Activated CD4-positive, alpha-beta T cell treated with anti-CD3 and anti-CD28 coated beads, Interleukin-2, amount 50 U/mL, for 4 hours (primary cell): ENCODE results near the gene TCF3.

ENCODE experiments used
- DNase-seq, 2 experiments: peaks; one replicate each; pipeline ENCODE4 v3.0.0-alpha.2; 2020

Gene TCF3

DNA sequence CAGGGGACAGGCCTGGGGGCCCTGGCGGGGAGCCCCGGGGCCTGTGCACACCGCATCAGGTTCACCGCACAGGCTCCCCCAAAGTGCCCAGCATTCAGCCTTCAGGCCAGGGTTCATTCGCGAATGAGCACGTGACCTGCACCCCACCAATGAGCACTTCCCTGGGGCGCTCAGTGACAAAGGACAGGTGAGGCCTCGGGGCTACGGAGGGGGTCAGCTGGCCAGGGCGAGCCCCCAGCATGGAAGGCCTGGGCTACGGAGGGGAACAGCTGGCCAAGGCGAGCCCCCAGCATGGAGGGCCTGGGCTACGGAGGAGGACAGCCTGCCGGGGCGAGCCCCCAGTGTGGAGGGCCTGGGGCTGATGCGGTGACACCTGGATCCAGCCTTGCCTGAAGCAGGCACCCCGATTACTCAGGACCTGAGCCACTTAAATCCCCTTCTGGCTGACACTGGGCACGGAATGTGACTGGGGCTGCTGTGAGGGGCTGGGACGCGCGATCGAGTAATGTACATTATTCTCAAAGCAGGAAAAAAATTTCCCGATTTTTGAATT lies 23.1 kb downstream of the TCF3 start:
- DNase-seq: no peak

GRCh38 chr19:1627194-1627593 lies 25.2 kb downstream of the TCF3 start:
- DNase-seq: no peak

DNA sequence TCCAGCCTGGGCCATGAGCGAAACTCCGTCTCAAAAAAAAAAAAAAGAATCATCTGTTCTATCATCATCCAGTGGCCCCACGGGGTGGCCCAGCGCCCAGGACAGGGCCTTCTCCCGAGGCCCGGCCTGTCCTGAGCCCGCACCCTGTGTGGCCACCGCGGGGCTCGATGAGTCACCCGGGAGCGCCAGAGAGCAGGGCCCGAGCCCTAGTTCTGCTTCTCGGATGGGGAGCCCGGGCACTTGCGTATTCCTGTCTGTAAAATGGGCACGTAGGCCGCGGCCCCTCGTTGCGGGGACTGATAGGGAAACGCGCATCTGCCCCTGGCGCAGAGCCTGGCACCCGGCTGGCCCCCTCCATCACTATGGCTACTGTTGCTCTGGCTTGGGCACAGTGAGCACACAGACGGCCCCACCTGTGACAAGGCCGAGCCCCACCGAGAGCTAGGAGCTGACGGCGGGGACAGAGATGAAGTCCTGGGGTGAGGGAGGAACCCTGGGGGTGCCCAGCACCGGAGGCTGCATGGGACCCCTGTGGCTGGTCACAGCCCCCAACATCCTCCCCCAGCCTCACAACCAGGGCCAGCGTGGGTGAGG lies 25.9 kb downstream of the TCF3 start:
- DNase-seq: no peak

GRCh38 chr19:1624458-1624857 lies 28.0 kb downstream of the TCF3 start:
- DNase-seq: peak; percentile 34 to 40

GRCh38 chr19:1622541-1622940 lies 29.9 kb downstream of the TCF3 start:
- DNase-seq: no peak

DNA sequence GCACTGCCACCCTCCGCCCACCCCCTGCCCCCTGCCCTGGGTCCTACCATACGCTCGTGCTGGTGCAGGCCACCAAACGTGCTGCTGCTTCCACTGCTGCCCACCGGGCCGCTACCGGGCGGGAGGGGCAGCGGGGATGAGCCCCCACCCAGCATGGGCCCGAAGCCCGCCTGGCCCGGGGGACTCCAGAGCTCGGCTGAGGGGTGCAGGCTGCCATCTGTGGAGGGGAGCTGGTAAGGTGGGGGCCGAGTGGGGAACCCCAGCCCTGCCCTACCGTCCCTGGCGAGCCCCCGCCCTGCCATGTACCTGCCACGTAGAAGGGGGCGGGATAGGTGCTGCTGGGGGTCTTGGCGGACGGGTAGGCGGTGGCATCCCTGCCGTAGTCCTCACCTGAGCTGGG lies 30.4 kb downstream of the TCF3 start:
- no peak for DNase-seq

- DNase-seq: no peak
These were observed 30.8 kb downstream of the TCF3 start for GRCh38 chr19:1621574-1621973.

- DNase-seq: no peak
These were observed 31.4 kb downstream of the TCF3 start for GRCh38 chr19:1621021-1621420.

DNA sequence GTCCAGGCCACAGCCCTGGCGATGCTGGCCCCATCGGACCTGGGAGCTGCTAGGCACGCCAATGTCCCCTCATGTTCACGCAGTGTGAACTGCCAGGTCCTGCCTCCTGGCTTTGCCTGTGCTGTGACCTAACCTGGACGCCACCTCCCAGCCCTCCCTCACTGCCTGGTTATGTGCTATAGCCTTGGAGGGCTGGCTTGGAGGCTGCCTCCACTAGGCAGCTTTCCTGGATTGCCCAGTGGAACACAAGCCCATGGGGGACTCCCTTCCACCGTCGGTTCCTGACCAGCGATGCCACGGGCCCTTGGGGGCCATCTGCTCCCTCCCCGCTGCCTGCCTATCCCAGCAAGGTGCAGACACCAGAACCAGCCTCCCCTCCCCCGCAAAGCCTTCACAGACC lies 31.9 kb downstream of the TCF3 start:
- DNase-seq: no peak

DNA sequence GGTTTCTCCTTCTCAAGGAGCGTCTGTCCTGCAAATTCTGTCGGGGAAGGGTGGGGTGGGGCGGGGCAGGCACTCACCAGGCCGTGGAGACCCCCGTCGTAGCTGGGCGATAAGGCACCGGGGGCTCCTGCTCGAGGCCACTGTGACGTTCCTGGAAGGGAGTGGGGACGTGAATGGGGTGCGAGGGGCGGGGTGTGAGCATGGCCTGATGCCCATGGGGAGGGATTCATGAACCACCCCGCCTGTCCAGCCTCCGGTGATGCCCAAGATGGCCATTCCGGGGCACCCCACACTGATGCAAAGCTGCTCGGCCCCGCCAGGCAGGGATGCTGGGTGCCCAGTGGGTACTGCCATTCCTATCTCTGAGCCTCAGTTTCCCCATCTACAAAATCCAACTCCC lies 32.7 kb downstream of the TCF3 start:
- DNase-seq: no peak

GRCh38 chr19:1619094-1619439 lies 33.3 kb downstream of the TCF3 start:
- DNase-seq: no peak

DNA sequence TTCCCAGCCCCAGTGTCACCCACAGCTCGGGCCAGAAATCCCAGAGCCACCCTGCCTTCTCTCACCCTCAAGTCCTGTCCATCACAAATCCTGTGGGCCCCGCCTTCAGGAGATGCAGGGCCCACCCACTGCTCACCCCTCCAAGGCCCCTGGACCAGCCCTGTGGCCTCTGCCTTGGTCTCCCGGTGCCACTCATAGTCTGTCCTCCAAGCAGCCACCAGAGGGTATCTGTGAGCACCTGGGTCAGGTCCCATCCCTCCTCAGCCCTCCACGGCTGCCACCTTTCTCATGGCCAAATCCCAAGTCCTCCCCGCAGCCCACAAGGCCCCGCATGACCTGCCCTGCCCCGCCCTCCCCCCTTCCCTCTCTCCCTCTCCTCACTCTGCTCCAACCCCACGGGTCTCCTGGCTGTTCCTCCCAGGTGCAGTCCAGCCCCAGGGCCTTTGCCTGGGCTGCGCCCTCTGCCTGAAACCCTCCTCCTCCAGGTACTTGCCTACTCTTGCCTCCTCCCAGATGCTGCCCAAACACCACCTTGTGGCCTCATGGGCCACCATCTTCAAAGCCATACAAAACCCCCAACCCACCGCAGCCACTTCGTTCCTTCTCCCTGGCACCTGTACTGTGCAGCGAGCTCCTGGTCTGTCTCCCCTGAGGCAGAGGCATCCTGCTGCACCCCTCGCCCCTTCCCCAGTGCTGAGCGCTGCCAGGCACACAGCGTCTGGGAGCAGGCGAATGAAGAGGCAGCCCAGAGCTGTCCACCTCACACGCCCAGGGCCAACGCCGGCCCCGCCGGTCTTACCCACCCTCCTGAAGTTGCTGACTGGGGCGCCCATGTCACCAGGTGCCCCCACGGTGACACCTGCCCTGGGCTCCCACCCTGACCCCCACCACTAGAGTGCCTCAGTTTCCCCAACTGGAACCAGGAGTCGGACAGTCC lies 34.0 kb downstream of the TCF3 start:
- no peak for DNase-seq

- DNase-seq: no peak
These were observed 35.5 kb downstream of the TCF3 start for GRCh38 chr19:1616875-1617274.

DNA sequence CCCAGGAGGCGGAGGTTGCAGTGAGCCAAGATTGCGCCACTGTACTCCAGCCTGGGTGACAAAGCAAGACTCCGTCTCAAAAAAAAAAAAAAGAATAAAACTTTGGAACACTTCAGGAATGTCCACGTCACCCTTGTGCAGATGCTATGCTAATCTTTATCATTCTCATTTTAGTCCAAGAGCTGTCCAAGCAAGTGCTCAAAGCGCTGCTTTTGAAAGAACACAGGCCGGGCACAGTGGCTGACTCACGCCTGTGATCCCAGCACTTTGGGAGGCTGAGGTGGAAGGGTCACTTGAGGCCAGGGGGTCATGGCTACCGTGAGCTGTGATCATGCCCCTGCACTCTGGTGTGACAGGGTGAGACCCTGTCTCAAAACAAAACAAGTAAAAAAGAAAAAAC lies 36.0 kb downstream of the TCF3 start:
- DNase-seq: no peak

DNA sequence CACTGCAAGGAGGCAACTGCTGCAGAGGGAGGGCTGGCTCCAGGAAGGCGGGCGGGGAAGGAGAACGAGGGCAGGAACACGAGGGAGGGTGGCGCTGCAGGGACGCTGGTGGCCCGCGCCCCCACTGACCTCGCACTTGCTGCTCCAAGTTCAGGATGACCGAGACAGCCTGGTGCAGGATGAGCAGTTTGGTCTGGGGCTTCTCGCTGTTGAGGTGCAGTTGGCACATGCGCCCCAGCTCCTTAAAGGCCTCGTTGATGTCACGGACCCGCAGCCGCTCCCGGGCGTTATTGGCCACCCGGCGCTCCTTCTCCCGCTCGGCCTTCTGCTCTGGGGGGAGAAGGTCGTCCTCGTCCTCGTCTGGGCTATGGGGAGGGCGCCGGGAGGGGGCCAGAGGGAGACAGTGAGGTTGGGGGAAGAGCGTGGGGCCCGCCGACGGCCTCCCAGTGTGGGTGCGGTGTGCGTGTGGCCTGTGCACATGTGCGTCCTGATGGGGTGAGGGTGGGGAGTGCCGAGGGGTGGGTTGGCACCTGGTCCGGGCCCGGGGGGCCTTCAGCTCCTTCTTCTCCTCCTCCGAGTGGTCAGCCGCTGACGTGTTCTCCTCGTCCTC lies 37.2 kb downstream of the TCF3 start:
- DNase-seq: no peak

GRCh38 chr19:1613808-1614570 lies 38.4 kb downstream of the TCF3 start:
- DNase-seq: no peak

GRCh38 chr19:1613146-1613545 lies 39.3 kb downstream of the TCF3 start:
- no peak for DNase-seq

- DNase-seq: no peak
These were observed 40.0 kb downstream of the TCF3 start for GRCh38 chr19:1612114-1613086.

- DNase-seq: no peak
These were observed 41.1 kb downstream of the TCF3 start for GRCh38 chr19:1611353-1611752.

DNA sequence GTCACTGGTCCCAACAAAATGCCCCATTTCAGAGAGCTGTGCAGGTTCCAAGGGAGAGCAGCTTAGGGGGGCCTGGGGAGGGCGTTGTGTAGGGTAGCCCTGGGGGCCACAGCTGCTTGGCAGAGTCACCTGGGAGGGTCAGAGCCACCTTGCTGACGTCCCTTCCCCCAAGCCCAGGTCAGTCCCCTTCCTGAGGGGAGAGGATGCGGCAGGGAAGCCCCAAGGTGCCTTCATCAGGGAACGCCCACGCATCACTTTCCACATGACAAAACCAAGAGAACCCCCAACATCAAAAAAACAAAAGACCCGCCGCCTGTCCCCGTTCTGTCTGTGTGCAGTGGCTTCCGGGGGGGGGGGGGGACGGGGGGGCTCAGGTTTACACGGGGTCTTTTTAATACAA lies 41.8 kb downstream of the TCF3 start:
- no peak for DNase-seq

- DNase-seq: no peak
These were observed 42.5 kb downstream of the TCF3 start for GRCh38 chr19:1609680-1610474.
